ENCODE data around the gene DNM2. TPM values are rescaled to one million over a fixed set of nuclear protein-coding genes. Genes with fewer than 3 reads are reported as not detected.
A peak's percentile ranks its signal among the peaks of the same experiment; 100 is the strongest.
"Not testable (repeated sequence)": the region's sequence is repeated elsewhere in the genome, so short reads cannot be mapped to it uniquely, and the experiment has no call there.

DNM2 gene
- total RNA-seq, 1 donor = 102 TPM

GRCh38 chr19:10835089-10835753 is 117.3 kb downstream of the DNM2 start:
- Histone ChIP-seq H3K36me3 (ENCODE audit: insufficient read depth, low read length) (peaks cover 22% of the 10 kb centered on the region), H2AFZ (ENCODE audit: low read length) (no peak overlapping the region), H3K9me3 (ENCODE audit: low read depth, low read length) (no peaks in the 10 kb centered on the region), H3K27me3 (ENCODE audit: insufficient read depth, low read length) (no peaks in the 10 kb centered on the region), H3K27ac (ENCODE audit: low read depth, low read length) (peak overlapping the region; percentile 31), H3K4me2 (ENCODE audit: insufficient read depth, low read length) (peak overlapping the region; percentile 87), H3K4me1 (ENCODE audit: insufficient read depth, low read length) (peaks cover 13% of the 10 kb centered on the region), H4K20me1 (ENCODE audit: insufficient read depth, low read length) (peaks cover 2% of the 10 kb centered on the region), H3K79me2 (ENCODE audit: insufficient read depth, low read length) (no peaks in the 10 kb centered on the region), H3K4me3 (ENCODE audit: insufficient read depth, low read length) (peak overlapping the region; percentile 88)
- peak; percentile 35 for DNase-seq (ENCODE audit: insufficient read length, low spot score, missing footprints)
- no peak for TF ChIP-seq CTCF (IDR thresholded peaks at IDR 0.05; ENCODE audit: extremely low read depth, low read depth, low read length)

DNA sequence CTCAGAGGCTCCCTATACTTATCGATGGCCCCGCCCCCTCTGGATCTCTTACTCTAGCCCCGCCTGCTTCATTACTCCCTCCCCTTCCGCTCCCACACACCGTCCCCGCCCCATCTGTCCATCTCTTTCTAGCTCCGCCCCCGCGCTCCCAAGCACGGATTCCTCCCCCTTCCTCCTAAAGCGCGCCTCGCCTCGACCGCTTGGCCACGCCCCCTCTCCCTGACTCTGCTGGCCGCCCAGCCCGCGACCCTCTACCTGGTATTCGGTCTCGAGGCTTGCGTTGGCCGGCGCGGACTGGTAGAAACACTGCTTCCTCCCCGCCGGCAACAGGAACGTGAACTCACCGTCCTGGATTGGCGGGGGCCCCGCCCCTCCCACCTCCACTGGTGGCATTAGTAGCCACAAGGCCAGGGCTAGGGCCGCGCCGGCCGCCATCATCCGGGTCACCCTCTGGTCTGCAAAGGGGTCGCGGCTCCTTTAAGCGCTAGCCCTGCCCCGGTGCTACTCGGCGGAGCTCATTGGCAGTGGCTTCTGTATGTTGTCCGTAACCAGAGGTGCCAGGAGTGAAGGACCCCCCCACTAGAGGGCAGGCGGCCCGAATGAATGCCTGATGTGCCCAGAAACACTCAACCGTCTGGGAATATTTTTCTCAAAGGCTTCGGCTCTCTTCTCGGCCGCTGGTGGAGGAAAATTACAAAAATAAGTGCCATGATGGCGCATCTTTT is 118.0 kb downstream of the DNM2 start, which contains the start of gene TMED1:
Gene TMED1, minus strand, starts transcription at position 459 of the 725 bp plus-strand sequence. Its CDS starts 21 bp downstream, at position 438.
- Histone ChIP-seq H3K9me3 (ENCODE audit: low read depth, low read length) (no peaks in the 10 kb centered on the region), H3K4me2 (ENCODE audit: insufficient read depth, low read length) (peak within 1 kb of the TSS; percentile 87), H2AFZ (ENCODE audit: low read length) (peak within 1 kb of the TSS; percentile 94), H3K4me3 (ENCODE audit: insufficient read depth, low read length) (peak within 1 kb of the TSS; percentile 88), H3K4me1 (ENCODE audit: insufficient read depth, low read length) (peaks cover 13% of the 10 kb centered on the region), H3K27ac (ENCODE audit: low read depth, low read length) (peak within 1 kb of the TSS; percentile 99), H3K79me2 (ENCODE audit: insufficient read depth, low read length) (no peaks in the 10 kb centered on the region), H4K20me1 (ENCODE audit: insufficient read depth, low read length) (peaks cover 2% of the 10 kb centered on the region), H3K36me3 (ENCODE audit: insufficient read depth, low read length) (peaks cover 22% of the 10 kb centered on the region), H3K27me3 (ENCODE audit: insufficient read depth, low read length) (no peaks in the 10 kb centered on the region)
- DNase-seq (ENCODE audit: insufficient read length, low spot score, missing footprints) = peak; percentile 100
- peak; percentile 26 for TF ChIP-seq CTCF (IDR thresholded peaks at IDR 0.05; ENCODE audit: extremely low read depth, low read depth, low read length)

GRCh38 chr19:10836479-10837330 is 118.8 kb downstream of the DNM2 start:
- peaks cover 13% of the 10 kb centered on the region for H3K4me1 ChIP-seq (ENCODE audit: insufficient read depth, low read length)
- H2AFZ ChIP-seq (ENCODE audit: low read length) = peak overlapping the region; percentile 94
- H3K4me2 ChIP-seq (ENCODE audit: insufficient read depth, low read length) = peak overlapping the region; percentile 87
- no peaks in the 10 kb centered on the region for H3K9me3 ChIP-seq (ENCODE audit: low read depth, low read length)
- H3K79me2 ChIP-seq (ENCODE audit: insufficient read depth, low read length) = no peaks in the 10 kb centered on the region
- H3K27me3 ChIP-seq (ENCODE audit: insufficient read depth, low read length) = no peaks in the 10 kb centered on the region
- DNase-seq (ENCODE audit: insufficient read length, low spot score, missing footprints) = peak; percentile 86
- TF ChIP-seq CTCF (IDR thresholded peaks at IDR 0.05; ENCODE audit: extremely low read depth, low read depth, low read length) = no peak
- no peaks in the 10 kb centered on the region for H4K20me1 ChIP-seq (ENCODE audit: insufficient read depth, low read length)
- peak overlapping the region; percentile 88 for H3K4me3 ChIP-seq (ENCODE audit: insufficient read depth, low read length)
- H3K36me3 ChIP-seq (ENCODE audit: insufficient read depth, low read length) = peaks cover 17% of the 10 kb centered on the region
- peak overlapping the region; percentile 99 for H3K27ac ChIP-seq (ENCODE audit: low read depth, low read length)

DNA sequence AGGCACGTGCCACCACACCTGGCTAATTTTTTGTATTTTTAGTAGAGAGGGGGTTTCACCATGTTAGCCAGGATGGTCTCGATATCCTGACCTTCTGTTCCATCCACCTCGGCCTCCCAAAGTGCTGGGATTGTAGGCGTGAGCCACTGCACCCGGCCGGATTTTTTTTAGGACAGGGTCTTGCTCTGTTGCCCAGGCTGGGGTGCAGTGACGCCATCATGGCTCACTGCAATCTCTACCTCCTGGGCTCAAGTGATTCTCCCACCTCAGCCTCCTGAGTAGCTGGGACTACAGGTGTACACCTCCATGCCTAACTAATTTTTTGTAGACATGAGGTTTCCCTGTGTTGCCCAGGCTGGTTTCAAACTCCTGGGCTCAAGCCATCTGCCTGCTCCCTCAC is 119.8 kb downstream of the DNM2 start:
- not testable (repeated sequence) for H3K4me2 ChIP-seq (ENCODE audit: insufficient read depth, low read length); H3K4me3 ChIP-seq (ENCODE audit: insufficient read depth, low read length); H3K79me2 ChIP-seq (ENCODE audit: insufficient read depth, low read length); H3K27me3 ChIP-seq (ENCODE audit: insufficient read depth, low read length); H3K9me3 ChIP-seq (ENCODE audit: low read depth, low read length); H3K36me3 ChIP-seq (ENCODE audit: insufficient read depth, low read length); H2AFZ ChIP-seq (ENCODE audit: low read length); H4K20me1 ChIP-seq (ENCODE audit: insufficient read depth, low read length); DNase-seq (ENCODE audit: insufficient read length, low spot score, missing footprints); H3K27ac ChIP-seq (ENCODE audit: low read depth, low read length)
- H3K4me1 ChIP-seq (ENCODE audit: insufficient read depth, low read length) = peaks cover 13% of the 10 kb centered on the region

Measured in osteoblast (primary cell).